ENCODE data around the gene DPCD. TPM values are rescaled to one million over a fixed set of nuclear protein-coding genes. Genes with fewer than 3 reads are reported as not detected.

The DPCD gene
- total and polyA plus RNA-seq, 11 donors: 16.3 to 42.9 (median 23.8) TPM

- 64 to 75% (median 67%) methylated on average over 16 of the region's 16 CpGs for WGBS, 4 donors
These were observed 23.2 kb downstream of the DPCD start for GRCh38 chr10:101611096-101611905.

GRCh38 chr10:101612086-101612485 lies 24.0 kb downstream of the DPCD start:
- no peak overlapping the region for H3K27ac ChIP-seq
- TF ChIP-seq POLR2A (IDR thresholded peaks at IDR 0.05) (no peak), CTCF (IDR thresholded peaks at IDR 0.05) (no peak)
- peaks cover 0 to 72% (median 47%) of the 10 kb centered on the region in 9 donors for H3K36me3 ChIP-seq
- peaks cover 0 to 9% (median 0%) of the 10 kb centered on the region in 12 donors for H3K4me1 ChIP-seq
- 77 to 92% (median 84%) methylated on average over 5 to 6 of the region's 6 CpGs for WGBS, 4 donors
- no peaks in the 10 kb centered on the region for H3K9me3 ChIP-seq
- no peaks in the 10 kb centered on the region for H3K27me3 ChIP-seq
- no peak overlapping the region for H3K4me3 ChIP-seq
- DNase-seq (no peak), ATAC-seq (no peak)
- intact Hi-C loops (cut with DNase I): no loop called here

More at GRCh38 chr10:101611096-101611905, 23.2 kb downstream of the DPCD start:
- Histone ChIP-seq H3K4me3 (no peak overlapping the region), H3K4me1 (peaks cover 0 to under 1% (median 0%) of the 10 kb centered on the region in 12 donors), H3K27me3 (no peaks in the 10 kb centered on the region), H3K9me3 (no peaks in the 10 kb centered on the region), H3K27ac (no peak overlapping the region), H3K36me3 (peaks cover 0 to 72% (median 49%) of the 10 kb centered on the region in 9 donors)
- TF ChIP-seq POLR2A (IDR thresholded peaks at IDR 0.05): no peak
- TF ChIP-seq CTCF (IDR thresholded peaks at IDR 0.05): no peak
- intact Hi-C loops (cut with DNase I): no loop called here
- ATAC-seq: peak in 3 of 4 donors; percentile 7 to 45 (median 31)
- DNase-seq: no peak

GRCh38 chr10:101612872-101613271 lies 24.8 kb downstream of the DPCD start:
- DNase-seq (no peak), ATAC-seq (no peak)
- intact Hi-C loops (cut with DNase I): no loop called here
- no peak for TF ChIP-seq CTCF (IDR thresholded peaks at IDR 0.05)
- no peak for TF ChIP-seq POLR2A (IDR thresholded peaks at IDR 0.05)
- Histone ChIP-seq H3K4me3 (no peak overlapping the region), H3K27ac (no peak overlapping the region), H3K9me3 (no peaks in the 10 kb centered on the region), H3K36me3 (peaks cover 0 to 70% (median 41%) of the 10 kb centered on the region in 9 donors), H3K4me1 (peaks cover 0 to 11% (median 0%) of the 10 kb centered on the region in 12 donors), H3K27me3 (no peaks in the 10 kb centered on the region)
- WGBS, 4 donors: 78 to 93% (median 84%) methylated on average over 9 to 10 of the region's 10 CpGs

- Histone ChIP-seq H3K27me3 (no peaks in the 10 kb centered on the region), H3K4me1 (peaks cover 0 to 11% (median 0%) of the 10 kb centered on the region in 12 donors), H3K36me3 (peaks cover 0 to 68% (median 35%) of the 10 kb centered on the region in 9 donors), H3K27ac (no peak overlapping the region), H3K9me3 (no peaks in the 10 kb centered on the region), H3K4me3 (no peak overlapping the region)
- DNase-seq: no peak
- no peak for ATAC-seq
- TF ChIP-seq POLR2A (IDR thresholded peaks at IDR 0.05) (no peak), CTCF (IDR thresholded peaks at IDR 0.05) (no peak)
- intact Hi-C loops (cut with DNase I): no loop called here
- 93 to 97% (median 95%) methylated on average over 3 of the region's 3 CpGs for WGBS, 4 donors
These were observed 25.5 kb downstream of the DPCD start for GRCh38 chr10:101613646-101614045.
